GM21515 (cell line): ENCODE results near the gene SLC24A3.

Experiments
- ATAC-seq: cut with Tn5 transposase; IDR thresholded peaks from one replicate; pipeline ENCODE4 v1.9.1; 2021; ENCODE audit not compliant: unreplicated experiment

Gene SLC24A3

GRCh38 chr20:19416627-19417026 lies 204.2 kb downstream of the SLC24A3 start:
- ATAC-seq = no peak

GRCh38 chr20:19419396-19419795 lies 207.0 kb downstream of the SLC24A3 start:
- no peak for ATAC-seq

GRCh38 chr20:19423097-19423899 lies 210.9 kb downstream of the SLC24A3 start:
- ATAC-seq = no peak

GRCh38 chr20:19423900-19424620 lies 211.6 kb downstream of the SLC24A3 start:
- ATAC-seq = no peak

- no peak for ATAC-seq
Measured at GRCh38 chr20:19426356-19426755, 213.9 kb downstream of the SLC24A3 start.

- ATAC-seq = no peak
Measured at GRCh38 chr20:19427480-19427879, 215.0 kb downstream of the SLC24A3 start.

- ATAC-seq = no peak
Measured at GRCh38 chr20:19427913-19428312, 215.5 kb downstream of the SLC24A3 start.

- no peak for ATAC-seq
Measured at GRCh38 chr20:19428324-19428723, 215.9 kb downstream of the SLC24A3 start.

GRCh38 chr20:19429538-19429937 lies 217.1 kb downstream of the SLC24A3 start:
- no peak for ATAC-seq

- ATAC-seq = no peak
Measured at GRCh38 chr20:19430641-19431315, 218.3 kb downstream of the SLC24A3 start.

GRCh38 chr20:19431316-19431700 lies 218.9 kb downstream of the SLC24A3 start:
- ATAC-seq = no peak

GRCh38 chr20:19431906-19432305 lies 219.5 kb downstream of the SLC24A3 start:
- ATAC-seq = no peak

GRCh38 chr20:19433371-19434350 lies 221.2 kb downstream of the SLC24A3 start:
- ATAC-seq = no peak

GRCh38 chr20:19435316-19435715 lies 222.9 kb downstream of the SLC24A3 start:
- no peak for ATAC-seq

- no peak for ATAC-seq
Measured at GRCh38 chr20:19435821-19436220, 223.4 kb downstream of the SLC24A3 start.

GRCh38 chr20:19438488-19438887 lies 226.0 kb downstream of the SLC24A3 start:
- no peak for ATAC-seq

- no peak for ATAC-seq
Measured at GRCh38 chr20:19440660-19441527, 228.5 kb downstream of the SLC24A3 start.

- no peak for ATAC-seq
Measured at GRCh38 chr20:19446246-19446645, 233.8 kb downstream of the SLC24A3 start.

- no peak for ATAC-seq
Measured at GRCh38 chr20:19448632-19449031, 236.2 kb downstream of the SLC24A3 start.

GRCh38 chr20:19449051-19449450 lies 236.6 kb downstream of the SLC24A3 start:
- ATAC-seq = no peak
